KMS-11 (cell line): ENCODE results near the gene RASD1.

Experiments used
- H2AFZ ChIP-seq: fragments of 200-600 bp; sonication (generic); 2 replicates; pipeline ENCODE4 v1.6.1; 2016; ENCODE audit warnings: antibody characterized with exemption, mixed run types, low read depth
- H3K27ac ChIP-seq: fragments of 200-600 bp; sonication (generic); 2 replicates; pipeline ENCODE4 v1.6.1; 2016; ENCODE audit warnings: mild to moderate bottlenecking, mixed run types
- H3K27me3 ChIP-seq: fragments of 200-600 bp; sonication (generic); 2 replicates; pipeline ENCODE4 v1.6.1; 2017; ENCODE audit warnings: mild to moderate bottlenecking, low read depth, mixed run types, moderate library complexity; ENCODE audit not compliant: insufficient read depth
- H3K36me3 ChIP-seq: fragments of 200-600 bp; sonication (generic); 2 replicates; pipeline ENCODE4 v1.6.1; 2017; ENCODE audit warnings: mild to moderate bottlenecking, mixed run types; ENCODE audit not compliant: insufficient read depth
- H3K4me1 ChIP-seq: fragments of 200-600 bp; sonication (generic); 2 replicates; pipeline ENCODE4 v1.6.1; 2016; ENCODE audit warnings: mild to moderate bottlenecking, low read depth, mixed run types; ENCODE audit not compliant: poor library complexity, severe bottlenecking
- H3K4me2 ChIP-seq: fragments of 200-600 bp; sonication (generic); 2 replicates; pipeline ENCODE4 v1.7.0; 2016; ENCODE audit warnings: mild to moderate bottlenecking, mixed run types
- H3K4me3 ChIP-seq: fragments of 200-600 bp; sonication (generic); IDR thresholded peaks from 2 replicates; pipeline ENCODE4 v1.6.1; 2017; ENCODE audit warnings: low read depth, low read length, mixed read lengths; ENCODE audit not compliant: insufficient read depth
- H3K79me2 ChIP-seq: fragments of 200-600 bp; sonication (generic); 2 replicates; pipeline ENCODE4 v1.6.1; 2016; ENCODE audit warnings: low read depth, mixed run types; ENCODE audit not compliant: insufficient read depth
- H3K9ac ChIP-seq: fragments of 200-600 bp; sonication (generic); 2 replicates; pipeline ENCODE4 v1.6.1; 2016; ENCODE audit warnings: mild to moderate bottlenecking, mixed run types
- H4K20me1 ChIP-seq: fragments of 200-600 bp; sonication (generic); 2 replicates; pipeline ENCODE4 v1.6.1; 2016; ENCODE audit warnings: mild to moderate bottlenecking, mixed run types; ENCODE audit not compliant: insufficient read depth
- CTCF ChIP-seq: fragments of 200-600 bp; sonication (generic); conservative IDR thresholded peaks from 2 replicates; pipeline ENCODE4 v1.6.1; 2017; ENCODE audit warnings: low read depth, mild to moderate bottlenecking, antibody characterized with exemption, low read length, moderate library complexity, mixed read lengths

RASD1 gene

GRCh38 chr17:17448076-17448475, 48.1 kb downstream of the RASD1 start:
- no peak overlapping the region for H3K27ac ChIP-seq

GRCh38 chr17:17447264-17447663, 48.9 kb downstream of the RASD1 start:
- H2AFZ ChIP-seq, result no peak overlapping the region
- H3K79me2 ChIP-seq, result no peaks in the 10 kb centered on the region
- H3K27me3 ChIP-seq, result no peaks in the 10 kb centered on the region
- no peak overlapping the region for H3K27ac ChIP-seq
- no peaks in the 10 kb centered on the region for H3K4me1 ChIP-seq
- no peak overlapping the region for H3K4me2 ChIP-seq
- no peaks in the 10 kb centered on the region for H4K20me1 ChIP-seq
- H3K4me3 ChIP-seq, result no peak overlapping the region
- no peaks in the 10 kb centered on the region for H3K36me3 ChIP-seq
- H3K9ac ChIP-seq, result no peak overlapping the region
- TF ChIP-seq CTCF, result no peak

More at GRCh38 chr17:17448076-17448475, 48.1 kb downstream of the RASD1 start:
- Histone ChIP-seq H3K36me3 (no peaks in the 10 kb centered on the region), H3K9ac (no peak overlapping the region), H4K20me1 (no peaks in the 10 kb centered on the region), H3K4me2 (no peak overlapping the region), H3K4me3 (no peak overlapping the region), H3K27me3 (no peaks in the 10 kb centered on the region), H2AFZ (no peak overlapping the region), H3K79me2 (no peaks in the 10 kb centered on the region), H3K4me1 (no peaks in the 10 kb centered on the region)
- no peak for TF ChIP-seq CTCF

GRCh38 chr17:17446666-17447155, 49.5 kb downstream of the RASD1 start:
- no peaks in the 10 kb centered on the region for H3K79me2 ChIP-seq
- H3K4me1 ChIP-seq, result no peaks in the 10 kb centered on the region
- H3K4me2 ChIP-seq, result no peak overlapping the region
- no peak overlapping the region for H2AFZ ChIP-seq
- H3K27ac ChIP-seq, result no peak overlapping the region
- H3K27me3 ChIP-seq, result no peaks in the 10 kb centered on the region
- H4K20me1 ChIP-seq, result no peaks in the 10 kb centered on the region
- no peaks in the 10 kb centered on the region for H3K36me3 ChIP-seq
- no peak overlapping the region for H3K4me3 ChIP-seq
- H3K9ac ChIP-seq, result no peak overlapping the region
- TF ChIP-seq CTCF, result no peak

GRCh38 chr17:17445925-17446665, 50.1 kb downstream of the RASD1 start:
- no peak overlapping the region for H3K27ac ChIP-seq
- no peak overlapping the region for H3K4me2 ChIP-seq
- no peak overlapping the region for H3K4me3 ChIP-seq
- H3K4me1 ChIP-seq, result no peaks in the 10 kb centered on the region
- no peaks in the 10 kb centered on the region for H3K27me3 ChIP-seq
- no peaks in the 10 kb centered on the region for H4K20me1 ChIP-seq
- H3K9ac ChIP-seq, result no peak overlapping the region
- H3K79me2 ChIP-seq, result no peaks in the 10 kb centered on the region
- no peaks in the 10 kb centered on the region for H3K36me3 ChIP-seq
- no peak overlapping the region for H2AFZ ChIP-seq
- no peak for TF ChIP-seq CTCF
